DOHH2 (cell line): ENCODE measurements around the gene GJC1.

Experiments
- H3F3A ChIP-seq: fragments of 200-600 bp; sonication (generic), shearing (Covaris generic); 2 replicates; pipeline ENCODE4 v1.6.0; 2016; ENCODE audit warnings: antibody characterized with exemption, mild to moderate bottlenecking; ENCODE audit not compliant: control insufficient read depth, insufficient read depth
- H3K27ac ChIP-seq: fragments of 200-600 bp; sonication (generic); 2 replicates; pipeline ENCODE4 v1.5.1; 2014; ENCODE audit warnings: low read depth, mild to moderate bottlenecking, low read length, moderate library complexity
- H3K27me3 ChIP-seq: fragments of 200-600 bp; sonication (generic); 2 replicates; pipeline ENCODE4 v1.6.1; 2014; ENCODE audit warnings: mild to moderate bottlenecking, low read length, mixed read lengths; ENCODE audit not compliant: control insufficient read depth
- H3K36me3 ChIP-seq: fragments of 200-600 bp; sonication (generic); 2 replicates; pipeline ENCODE4 v1.6.1; 2014; ENCODE audit warnings: mild to moderate bottlenecking, low read length, moderate library complexity, mixed read lengths; ENCODE audit not compliant: control insufficient read depth
- H3K4me1 ChIP-seq: fragments of 200-600 bp; sonication (generic); 2 replicates; pipeline ENCODE4 v1.6.1; 2014; ENCODE audit warnings: mild to moderate bottlenecking, low read length, mixed read lengths; ENCODE audit not compliant: control insufficient read depth
- H3K4me2 ChIP-seq: fragments of 200-600 bp; sonication (generic); 2 replicates; pipeline ENCODE4 v1.6.0; 2014; ENCODE audit warnings: mild to moderate bottlenecking, low read length, moderate library complexity
- H3K4me3 ChIP-seq: fragments of 200-600 bp; sonication (generic); 2 replicates; pipeline ENCODE4 v1.5.1; 2014; ENCODE audit warnings: mild to moderate bottlenecking, low read length, mixed read lengths
- H3K79me2 ChIP-seq: fragments of 200-600 bp; sonication (generic); 2 replicates; pipeline ENCODE4 v1.6.1; 2014; ENCODE audit warnings: mild to moderate bottlenecking, low read length, mixed read lengths; ENCODE audit not compliant: control insufficient read depth
- H3K9me2 ChIP-seq: fragments of 200-600 bp; sonication (generic); replicated peaks from 2 replicates; pipeline ENCODE4 v1.6.1; 2014; ENCODE audit warnings: mild to moderate bottlenecking, low read length, mixed read lengths; ENCODE audit not compliant: control insufficient read depth
- H3K9me3 ChIP-seq: fragments of 200-600 bp; sonication (generic); 2 replicates; pipeline ENCODE4 v1.6.1; 2014; ENCODE audit warnings: antibody characterized with exemption, low read length, mixed read lengths; ENCODE audit not compliant: control insufficient read depth, insufficient read depth
- H4K20me1 ChIP-seq: fragments of 200-600 bp; sonication (generic); 2 replicates; pipeline ENCODE4 v1.6.0; 2014; ENCODE audit warnings: low read depth, mild to moderate bottlenecking, antibody characterized with exemption, low read length, moderate library complexity; ENCODE audit not compliant: control insufficient read depth, insufficient read depth
- EZH2phosphoT487 ChIP-seq: fragments of 200-600 bp; sonication (generic); IDR thresholded peaks from 2 replicates; pipeline ENCODE4 v1.6.1; 2017; ENCODE audit warnings: borderline replicate concordance, mild to moderate bottlenecking, antibody characterized with exemption, low read length, moderate library complexity, mixed read lengths
- TF ChIP-seq, protein P1 (sequence below): fragments of 200-600 bp; sonication (generic); IDR thresholded peaks from one replicate; pipeline ENCODE4 v1.5.1; 2014; ENCODE audit warnings: antibody characterized with exemption, mild to moderate bottlenecking, low read depth, low read length; ENCODE audit not compliant: poor library complexity, severe bottlenecking

GJC1 gene

DNA sequence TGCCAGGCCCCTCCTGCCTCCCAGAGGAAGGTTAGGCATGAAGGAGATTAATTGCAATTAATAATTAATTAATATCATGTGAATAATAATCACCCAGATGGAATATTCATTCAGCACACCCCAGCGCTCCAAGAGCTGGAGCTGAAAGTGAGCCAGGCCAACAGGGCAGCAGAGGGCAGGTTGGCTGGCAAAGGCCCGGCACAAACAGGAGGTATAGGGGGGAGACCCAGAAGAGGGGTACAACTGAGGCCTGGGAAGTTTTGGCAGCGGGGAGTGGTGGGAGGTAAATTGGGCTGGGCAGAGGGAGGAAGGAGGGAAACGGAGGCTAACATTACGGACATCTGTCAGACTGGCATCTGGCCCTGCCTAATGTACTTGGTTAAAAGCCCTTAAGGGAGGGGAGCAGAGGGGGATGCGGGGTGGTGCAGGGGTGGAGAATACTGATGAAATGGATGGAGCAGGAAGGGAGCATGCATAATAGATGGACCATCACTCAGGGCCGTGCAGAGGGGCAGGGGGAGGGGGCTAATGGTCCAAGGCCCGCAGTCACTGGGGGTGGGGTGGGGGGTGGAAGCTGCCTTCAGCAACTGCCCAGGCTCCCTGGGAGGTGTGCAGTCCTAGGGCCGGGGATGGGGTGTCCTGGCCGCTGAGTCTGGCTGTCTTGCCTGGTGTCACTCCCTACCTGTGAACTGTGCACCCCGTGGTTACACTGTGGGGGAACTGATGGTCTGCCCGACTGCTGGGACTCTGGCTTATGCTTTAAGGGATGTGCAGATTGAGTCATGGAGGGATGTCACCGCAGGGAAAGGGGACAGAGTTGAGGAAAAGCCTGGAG is 69.4 kb downstream of the GJC1 start:
- Histone ChIP-seq H3K79me2 (no peaks in the 10 kb centered on the region), H3K27me3 (no peaks in the 10 kb centered on the region)
- TF ChIP-seq, protein P1, sequence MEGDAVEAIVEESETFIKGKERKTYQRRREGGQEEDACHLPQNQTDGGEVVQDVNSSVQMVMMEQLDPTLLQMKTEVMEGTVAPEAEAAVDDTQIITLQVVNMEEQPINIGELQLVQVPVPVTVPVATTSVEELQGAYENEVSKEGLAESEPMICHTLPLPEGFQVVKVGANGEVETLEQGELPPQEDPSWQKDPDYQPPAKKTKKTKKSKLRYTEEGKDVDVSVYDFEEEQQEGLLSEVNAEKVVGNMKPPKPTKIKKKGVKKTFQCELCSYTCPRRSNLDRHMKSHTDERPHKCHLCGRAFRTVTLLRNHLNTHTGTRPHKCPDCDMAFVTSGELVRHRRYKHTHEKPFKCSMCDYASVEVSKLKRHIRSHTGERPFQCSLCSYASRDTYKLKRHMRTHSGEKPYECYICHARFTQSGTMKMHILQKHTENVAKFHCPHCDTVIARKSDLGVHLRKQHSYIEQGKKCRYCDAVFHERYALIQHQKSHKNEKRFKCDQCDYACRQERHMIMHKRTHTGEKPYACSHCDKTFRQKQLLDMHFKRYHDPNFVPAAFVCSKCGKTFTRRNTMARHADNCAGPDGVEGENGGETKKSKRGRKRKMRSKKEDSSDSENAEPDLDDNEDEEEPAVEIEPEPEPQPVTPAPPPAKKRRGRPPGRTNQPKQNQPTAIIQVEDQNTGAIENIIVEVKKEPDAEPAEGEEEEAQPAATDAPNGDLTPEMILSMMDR = no peak
- TF ChIP-seq EZH2phosphoT487 = no peak

DNA sequence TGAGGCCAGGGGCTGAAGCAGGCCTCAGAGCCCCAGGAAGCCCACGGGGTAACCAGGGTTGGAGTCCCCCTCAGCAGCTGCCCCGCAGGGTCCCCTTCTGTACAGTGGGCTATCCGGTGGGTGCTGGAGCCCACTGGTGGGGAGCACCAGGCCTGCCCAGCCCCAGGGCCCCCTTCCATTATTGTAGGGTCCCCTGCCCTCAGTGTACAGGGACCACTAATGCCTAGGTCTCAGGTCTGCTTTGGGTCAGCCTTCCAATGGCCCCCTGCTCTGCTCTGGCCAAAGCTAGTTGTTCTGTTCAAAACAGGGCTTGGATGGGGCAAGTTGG is 70.2 kb downstream of the GJC1 start:
- H4K20me1 ChIP-seq = no peaks in the 10 kb centered on the region
- no peaks in the 10 kb centered on the region for H3K27me3 ChIP-seq
- no peaks in the 10 kb centered on the region for H3K4me1 ChIP-seq
- H3K4me2 ChIP-seq = no peak overlapping the region
- no peaks in the 10 kb centered on the region for H3K9me2 ChIP-seq
- H3K79me2 ChIP-seq = no peaks in the 10 kb centered on the region
- H3K36me3 ChIP-seq = no peaks in the 10 kb centered on the region
- H3K27ac ChIP-seq = no peak overlapping the region
- H3F3A ChIP-seq = no peaks in the 10 kb centered on the region
- no peak overlapping the region for H3K4me3 ChIP-seq
- no peak for TF ChIP-seq EZH2phosphoT487
- TF ChIP-seq, protein P1 = no peak
- H3K9me3 ChIP-seq = no peaks in the 10 kb centered on the region

More for the DNA sequence above, 69.4 kb downstream of the GJC1 start:
- H4K20me1 ChIP-seq = no peaks in the 10 kb centered on the region
- H3K4me1 ChIP-seq = no peaks in the 10 kb centered on the region
- no peaks in the 10 kb centered on the region for H3F3A ChIP-seq
- no peak overlapping the region for H3K4me2 ChIP-seq
- H3K9me2 ChIP-seq = no peaks in the 10 kb centered on the region
- H3K9me3 ChIP-seq = no peaks in the 10 kb centered on the region
- H3K36me3 ChIP-seq = no peaks in the 10 kb centered on the region
- H3K4me3 ChIP-seq = no peak overlapping the region
- no peak overlapping the region for H3K27ac ChIP-seq

DNA sequence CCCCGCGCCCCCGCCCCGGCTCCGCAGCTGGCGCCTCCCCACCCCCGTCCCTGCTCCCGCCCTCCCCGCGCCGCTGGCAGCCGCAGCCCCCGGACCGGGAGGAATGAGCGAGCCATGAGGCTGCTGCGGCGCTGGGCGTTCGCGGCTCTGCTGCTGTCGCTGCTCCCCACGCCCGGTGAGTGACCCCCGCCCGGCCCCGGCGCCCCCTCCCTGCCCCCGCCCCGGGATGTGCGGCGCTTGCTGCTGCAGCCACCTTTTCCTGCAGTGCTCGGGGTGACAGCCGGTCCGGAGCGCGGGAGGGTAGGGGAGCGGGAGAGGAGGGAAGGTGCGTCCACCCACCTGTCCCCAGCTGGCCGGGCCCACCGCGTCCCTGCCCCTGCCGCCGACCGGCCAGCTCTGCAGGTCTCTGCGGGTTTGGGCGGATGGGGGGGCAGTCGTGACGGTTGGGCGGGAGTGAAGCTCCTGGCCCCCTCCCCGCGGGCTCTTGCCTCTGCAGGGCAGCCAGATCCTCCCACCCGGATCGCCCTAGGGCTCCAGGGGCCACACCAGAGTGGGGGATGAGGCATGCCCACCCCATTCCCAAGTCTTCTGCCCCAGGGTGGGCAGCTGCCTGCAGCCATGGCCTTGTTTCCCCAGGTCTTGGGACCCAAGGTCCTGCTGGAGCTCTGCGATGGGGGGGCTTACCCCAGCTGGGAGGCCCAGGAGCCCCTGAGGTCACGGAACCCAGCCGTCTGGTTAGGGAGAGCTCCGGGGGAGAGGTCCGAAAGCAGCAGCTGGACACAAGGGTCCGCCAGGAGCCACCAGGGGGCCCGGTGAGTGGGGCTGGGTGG is 70.8 kb downstream of the GJC1 start:
- Histone ChIP-seq H3K4me1 (no peaks in the 10 kb centered on the region), H3K9me3 (no peaks in the 10 kb centered on the region), H3K9me2 (no peaks in the 10 kb centered on the region), H3K27ac (no peak overlapping the region), H3K27me3 (no peaks in the 10 kb centered on the region), H3K79me2 (no peaks in the 10 kb centered on the region), H4K20me1 (no peaks in the 10 kb centered on the region), H3K36me3 (no peaks in the 10 kb centered on the region), H3F3A (no peaks in the 10 kb centered on the region), H3K4me3 (no peak overlapping the region), H3K4me2 (no peak overlapping the region)
- no peak for TF ChIP-seq EZH2phosphoT487
- TF ChIP-seq, protein P1 = no peak
